Epidermal melanocyte (primary cell): ENCODE data around the gene DOCK2.
A peak's percentile ranks its signal among the peaks of the same experiment; 100 is the strongest.
"Not testable (repeated sequence)": the region's sequence is repeated elsewhere in the genome, so short reads cannot be mapped to it uniquely, and the experiment has no call there.

Experiments
- DNase-seq: peaks from one replicate; pipeline ENCODE4 v3.0.0; 2011; ENCODE audit warnings: low spot score; ENCODE audit not compliant: insufficient read length

Gene DOCK2

DNA sequence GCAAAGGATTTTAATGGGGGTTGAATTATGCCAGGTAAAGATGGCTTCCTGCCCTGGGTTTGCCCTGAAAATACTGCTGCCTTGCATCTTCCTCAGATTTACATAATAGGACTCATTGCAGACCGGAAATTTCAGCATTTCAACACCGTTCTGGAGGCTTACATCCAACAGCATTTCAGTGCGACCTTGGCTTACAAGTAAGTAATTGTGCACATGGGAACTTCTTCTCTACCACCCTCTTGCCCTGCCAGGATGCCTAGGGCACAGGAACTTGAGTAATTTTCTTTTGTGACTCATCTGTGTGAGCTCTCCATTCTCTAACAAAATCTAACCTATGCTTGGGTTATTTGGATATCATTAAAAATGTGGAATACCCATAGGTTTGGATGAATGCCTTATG is 80.2 kb downstream of the DOCK2 start:
- no peak for DNase-seq

DNA sequence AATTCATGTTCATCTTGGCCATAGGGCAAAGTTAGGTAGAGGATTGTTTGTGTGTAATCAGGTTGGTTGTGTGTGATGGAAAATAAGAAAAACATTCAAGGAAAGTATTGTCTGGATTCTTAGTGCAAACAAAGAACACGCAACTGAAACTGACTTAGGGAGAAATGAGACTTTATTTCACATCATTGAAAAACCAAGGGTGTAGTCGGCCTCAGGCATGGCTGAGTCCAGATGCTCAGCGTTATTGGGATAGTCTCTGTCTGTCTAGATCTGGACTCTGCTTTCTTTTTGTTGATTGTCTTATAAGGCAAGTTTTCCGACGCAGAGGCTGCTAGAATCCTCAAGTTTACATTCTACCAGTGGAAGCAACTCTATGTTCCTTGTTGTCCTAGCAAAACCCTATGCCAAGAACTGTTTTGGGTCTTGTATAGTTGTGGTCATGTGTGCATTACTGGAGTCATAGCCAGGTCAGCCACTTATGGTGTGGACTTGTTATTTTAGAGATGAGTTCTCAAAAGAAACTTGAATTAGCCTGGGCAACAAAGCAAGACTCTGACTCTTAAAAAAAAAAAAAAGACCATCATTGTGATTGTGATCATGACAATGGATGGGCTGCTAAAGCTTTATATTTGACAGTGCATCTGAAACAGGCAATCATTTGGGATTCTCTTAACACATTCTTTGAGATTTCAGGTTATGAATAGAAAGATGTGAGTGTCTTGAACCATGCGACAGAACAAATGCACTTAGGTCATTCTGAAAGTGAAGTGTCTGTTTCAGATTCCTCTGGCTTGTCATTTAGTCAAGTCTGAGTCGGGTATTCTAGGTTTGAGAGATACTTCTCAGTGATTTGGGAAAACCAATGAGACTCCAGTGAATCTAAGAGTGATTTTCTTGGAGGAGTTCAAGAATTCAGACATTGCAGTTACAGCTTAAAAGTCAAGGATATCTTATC is 82.6 kb downstream of the DOCK2 start:
- no peak for DNase-seq

DNA sequence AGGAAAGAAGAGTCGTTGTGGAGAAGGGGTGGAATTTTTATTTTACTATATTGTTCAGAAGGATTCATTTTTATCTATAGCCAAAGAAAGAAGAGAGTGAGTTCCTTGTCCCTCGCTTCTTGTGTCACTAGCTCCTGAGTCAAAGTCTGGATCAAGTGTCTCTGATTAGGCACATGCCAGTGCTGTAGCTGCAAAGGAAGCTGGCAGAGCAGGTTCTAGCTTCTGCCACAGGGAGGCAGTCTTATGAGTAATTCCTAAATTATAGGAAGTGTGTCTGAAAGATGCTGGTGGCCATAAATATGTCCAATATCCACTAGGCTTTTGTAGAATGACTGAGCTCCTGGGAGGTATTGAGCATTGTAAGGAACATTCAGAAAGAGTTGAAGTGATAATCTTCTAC is 84.7 kb downstream of the DOCK2 start:
- no peak for DNase-seq

DNA sequence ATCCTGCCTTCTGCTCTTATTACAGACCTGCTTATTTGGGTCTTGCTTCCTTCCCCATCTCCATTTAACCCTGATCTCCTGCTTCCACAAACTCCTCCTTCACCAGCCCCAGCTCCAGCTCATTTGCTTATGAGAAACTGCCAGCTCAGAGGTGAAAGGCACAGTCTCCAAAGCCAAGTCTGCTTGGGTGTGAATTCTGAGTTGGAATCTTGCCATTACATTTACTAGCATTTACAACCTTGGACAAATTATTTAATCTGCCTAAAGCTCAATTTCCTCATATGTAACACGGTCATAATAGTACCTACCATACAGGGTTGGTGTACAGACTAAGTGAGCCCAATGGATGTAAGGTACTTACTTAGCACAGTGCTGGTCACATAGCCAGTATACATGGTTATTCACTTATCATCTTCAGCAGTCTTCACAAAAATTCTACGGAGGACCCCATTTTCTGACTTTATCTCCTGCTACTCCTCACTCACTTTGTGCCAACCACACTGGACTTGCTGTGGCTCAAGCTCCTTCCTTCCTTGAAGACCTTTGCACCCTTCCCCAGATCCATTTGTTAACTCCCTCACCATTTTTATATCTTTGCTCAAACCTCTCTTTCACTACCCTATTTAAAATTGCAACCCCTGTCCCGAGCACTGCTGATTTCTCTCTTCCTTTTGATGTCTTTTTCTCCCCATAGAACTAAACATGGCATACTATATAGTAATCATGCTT is 86.2 kb downstream of the DOCK2 start:
- no peak for DNase-seq

DNA sequence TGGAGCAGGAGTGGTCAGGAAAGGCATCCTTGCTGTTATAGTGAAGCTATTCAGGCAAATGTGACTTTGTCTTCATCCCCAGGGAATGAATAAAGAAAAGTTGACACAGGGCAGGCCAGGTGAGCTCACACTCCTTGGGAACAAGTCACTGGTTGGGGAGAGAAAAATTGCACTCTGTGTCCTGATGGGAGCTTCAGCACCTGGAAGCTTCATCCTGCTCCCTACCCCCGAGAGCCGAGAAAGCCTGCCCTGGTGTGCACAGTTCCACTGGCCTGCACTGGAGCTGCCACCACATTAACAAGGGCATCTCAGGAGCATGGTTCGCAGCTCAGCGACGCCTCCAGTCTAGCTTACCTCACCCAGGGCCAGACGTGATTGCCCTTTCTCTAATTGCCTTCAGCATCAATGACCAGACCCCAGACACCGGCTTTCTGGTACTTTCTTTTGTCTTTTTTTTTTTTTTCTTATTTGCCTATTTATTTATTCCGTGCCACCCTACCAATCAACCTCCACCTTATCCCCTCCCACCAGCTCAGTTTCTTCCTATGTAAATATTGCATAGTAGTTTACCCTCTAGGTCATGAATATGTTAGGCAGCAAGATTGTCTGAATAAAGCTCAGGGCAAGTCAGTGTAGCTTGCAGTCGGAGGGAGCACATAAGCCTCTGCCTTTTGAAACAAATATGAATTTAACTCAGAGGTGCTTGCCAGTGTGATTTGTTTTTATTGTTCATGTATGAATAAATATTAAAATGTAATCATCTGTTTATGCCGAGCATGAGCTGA is 87.4 kb downstream of the DOCK2 start:
- no peak for DNase-seq

DNA sequence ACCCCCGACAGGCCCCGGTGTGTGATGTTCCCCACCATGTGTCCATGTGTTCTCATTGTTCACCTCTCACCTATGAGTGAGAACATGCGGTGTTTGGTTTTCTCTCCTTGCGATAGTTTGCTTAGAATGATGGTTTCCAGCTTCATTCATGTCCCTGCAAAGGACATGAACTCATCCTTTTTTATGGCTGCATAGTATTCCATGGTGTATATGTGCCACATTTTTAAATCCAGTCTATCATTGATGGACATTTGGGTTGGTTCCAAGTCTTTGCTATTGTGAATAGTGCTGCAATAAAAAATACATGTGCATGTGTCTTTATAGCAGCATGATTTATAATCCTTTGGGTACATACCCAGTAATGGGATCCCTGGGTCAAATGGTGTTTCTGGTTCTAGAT is 88.6 kb downstream of the DOCK2 start:
- DNase-seq, result not testable (repeated sequence)

DNA sequence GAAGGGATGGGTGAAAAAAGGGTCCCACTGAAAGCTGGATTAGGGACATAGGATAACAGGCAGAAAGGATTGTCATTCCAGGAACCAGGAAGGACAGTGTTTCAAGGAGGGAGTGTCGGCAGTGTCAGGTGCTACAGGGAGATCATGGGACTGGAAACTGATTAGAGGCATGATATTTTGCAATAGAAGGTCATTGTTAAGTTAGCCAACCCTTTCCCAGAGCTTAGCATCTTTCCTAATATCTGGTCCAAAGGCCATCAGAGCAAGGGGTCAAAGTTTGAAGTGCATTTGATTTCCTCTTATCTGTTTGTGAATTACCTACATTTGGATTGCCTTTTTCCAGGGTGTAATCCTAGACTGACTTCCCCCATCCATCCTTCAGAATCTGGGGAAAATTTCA is 91.3 kb downstream of the DOCK2 start:
- no peak for DNase-seq

DNA sequence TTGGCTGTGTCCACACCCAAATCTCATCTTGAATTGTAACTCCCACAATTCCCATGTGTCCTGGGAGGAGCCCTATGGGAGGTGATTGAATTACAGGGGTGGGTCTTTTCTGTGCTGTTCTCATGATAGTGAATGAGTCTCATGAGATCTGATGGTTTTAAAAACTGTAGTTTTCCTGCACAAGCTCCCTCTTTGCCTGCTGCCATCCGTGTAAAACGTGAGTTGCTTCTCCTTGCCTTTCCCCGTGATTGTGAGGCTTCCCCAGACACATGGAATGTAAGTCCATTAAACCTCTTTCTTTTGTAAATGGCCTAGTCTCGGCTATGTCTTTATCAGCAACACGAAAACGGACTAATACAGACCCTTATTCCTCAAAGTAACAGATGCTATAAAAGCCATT is 94.1 kb downstream of the DOCK2 start:
- DNase-seq, result no peak

DNA sequence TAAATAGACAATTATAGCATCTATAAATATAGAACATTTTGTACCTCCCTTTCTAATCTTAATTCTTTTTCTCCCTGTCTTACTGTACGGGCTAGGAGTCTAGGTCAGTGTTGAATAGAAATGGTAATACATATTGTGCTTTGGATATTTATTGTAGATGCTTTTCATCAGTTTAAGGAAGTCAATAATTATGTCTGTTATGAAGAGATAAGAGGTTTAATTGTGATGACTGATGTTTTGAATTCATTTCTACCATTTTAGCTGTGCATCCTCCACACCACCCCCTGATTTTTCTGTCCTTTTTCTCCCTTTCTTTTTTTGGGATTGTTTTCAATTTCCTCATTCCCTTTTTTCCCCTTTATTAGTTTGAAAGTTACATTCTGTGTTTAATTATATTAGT is 95.8 kb downstream of the DOCK2 start:
- no peak for DNase-seq

DNA sequence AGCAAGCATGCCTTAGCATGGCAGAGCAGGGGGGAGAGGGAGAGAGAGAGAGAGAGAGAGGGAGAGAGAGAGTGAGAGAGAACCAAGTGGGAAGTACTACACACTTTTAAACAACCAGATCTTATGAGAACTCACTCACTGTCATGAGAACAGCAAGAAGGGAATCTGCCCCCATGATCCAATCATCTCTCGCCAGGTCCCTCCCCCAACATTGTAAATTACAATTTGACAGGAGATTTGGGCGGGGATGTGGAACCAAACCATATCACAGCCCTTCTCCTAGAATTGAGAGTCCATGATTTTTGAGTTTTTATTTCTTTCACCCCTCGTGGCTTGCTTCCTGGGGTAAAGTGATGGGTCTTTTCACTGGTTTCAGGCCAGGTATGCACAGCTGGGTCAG is 98.8 kb downstream of the DOCK2 start:
- DNase-seq, result no peak

DNA sequence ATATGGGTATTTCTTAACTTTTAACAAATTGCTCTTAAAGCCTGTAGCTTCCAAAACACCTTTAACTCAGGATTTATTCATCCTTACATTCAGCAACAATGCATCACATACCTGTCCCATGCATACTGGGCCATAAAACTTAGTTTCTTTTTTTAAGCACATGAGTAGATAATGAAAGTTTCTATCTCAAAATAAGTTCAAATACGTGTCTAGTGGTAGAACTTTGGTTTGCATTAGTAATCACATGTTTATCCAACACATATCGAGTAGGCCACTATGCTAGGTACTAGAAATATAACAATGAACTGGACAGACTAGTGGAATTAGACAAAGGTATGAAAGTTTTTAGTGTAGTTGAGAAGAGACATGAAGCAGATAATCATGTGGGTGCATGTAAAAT is 99.6 kb downstream of the DOCK2 start:
- DNase-seq, result no peak

DNA sequence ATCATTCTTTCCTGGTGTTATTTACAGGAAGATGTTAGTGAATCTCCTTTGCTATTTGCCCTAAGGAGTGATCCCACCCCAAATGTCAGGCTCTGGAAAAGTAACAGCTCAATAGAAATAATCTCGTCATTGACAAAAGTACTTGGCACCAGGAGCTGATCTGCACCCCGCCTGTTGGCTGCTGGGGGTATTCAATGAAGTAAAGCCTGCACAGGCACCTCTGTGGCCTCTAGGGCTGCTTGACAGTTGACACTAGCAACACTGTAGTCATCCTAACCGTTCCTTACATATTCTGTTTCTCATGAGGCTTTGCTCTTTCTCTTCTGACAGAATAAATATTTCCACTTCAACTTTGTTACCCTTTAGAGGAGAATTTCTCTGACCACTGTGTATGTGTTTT is 103.4 kb downstream of the DOCK2 start:
- DNase-seq, result no peak

DNA sequence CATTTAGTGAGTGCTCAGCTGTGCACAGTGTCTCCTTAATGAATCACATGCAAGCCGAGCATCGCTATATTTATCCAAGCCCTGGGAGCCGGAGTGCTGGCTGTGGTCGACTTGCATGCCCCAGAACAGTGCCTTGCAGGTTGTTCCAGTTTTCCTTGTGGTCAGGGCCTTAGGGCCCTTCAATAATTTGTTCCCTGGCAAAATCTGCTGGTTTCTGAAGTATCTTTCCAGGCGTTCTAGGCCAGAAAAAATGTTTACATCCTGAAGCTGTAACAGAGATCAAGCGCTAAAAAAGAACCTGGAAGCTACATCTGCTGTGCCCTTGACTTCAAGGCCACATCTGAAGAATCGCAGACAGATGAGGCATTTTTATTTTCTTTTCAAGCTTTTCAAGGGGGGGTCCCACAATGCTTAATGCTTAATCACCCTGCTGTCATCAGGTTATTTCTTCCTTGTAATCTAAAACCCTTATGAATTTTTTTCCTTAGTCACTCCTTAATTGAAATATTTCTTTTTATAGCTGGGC is 105.8 kb downstream of the DOCK2 start:
- DNase-seq, result peak; percentile 61

DNA sequence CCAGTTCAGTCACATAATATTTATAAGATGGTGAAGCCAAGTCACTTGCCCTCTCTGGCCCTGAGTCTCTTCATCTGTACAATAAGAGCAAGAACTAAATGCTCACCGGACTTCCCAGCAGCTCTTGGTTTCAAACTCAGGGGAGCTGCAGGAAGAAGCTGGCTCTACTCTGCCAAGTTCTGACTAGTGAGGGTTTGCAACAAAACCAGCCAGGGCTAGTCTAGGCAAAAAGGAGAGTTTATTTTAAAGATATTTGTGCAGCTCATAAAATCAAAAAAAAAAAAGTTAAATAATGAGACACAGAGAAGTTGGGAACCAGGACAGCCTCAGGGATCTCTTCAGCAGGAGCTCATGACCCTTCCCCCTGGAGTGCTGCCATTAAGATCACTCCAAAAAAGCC is 107.3 kb downstream of the DOCK2 start:
- no peak for DNase-seq

DNA sequence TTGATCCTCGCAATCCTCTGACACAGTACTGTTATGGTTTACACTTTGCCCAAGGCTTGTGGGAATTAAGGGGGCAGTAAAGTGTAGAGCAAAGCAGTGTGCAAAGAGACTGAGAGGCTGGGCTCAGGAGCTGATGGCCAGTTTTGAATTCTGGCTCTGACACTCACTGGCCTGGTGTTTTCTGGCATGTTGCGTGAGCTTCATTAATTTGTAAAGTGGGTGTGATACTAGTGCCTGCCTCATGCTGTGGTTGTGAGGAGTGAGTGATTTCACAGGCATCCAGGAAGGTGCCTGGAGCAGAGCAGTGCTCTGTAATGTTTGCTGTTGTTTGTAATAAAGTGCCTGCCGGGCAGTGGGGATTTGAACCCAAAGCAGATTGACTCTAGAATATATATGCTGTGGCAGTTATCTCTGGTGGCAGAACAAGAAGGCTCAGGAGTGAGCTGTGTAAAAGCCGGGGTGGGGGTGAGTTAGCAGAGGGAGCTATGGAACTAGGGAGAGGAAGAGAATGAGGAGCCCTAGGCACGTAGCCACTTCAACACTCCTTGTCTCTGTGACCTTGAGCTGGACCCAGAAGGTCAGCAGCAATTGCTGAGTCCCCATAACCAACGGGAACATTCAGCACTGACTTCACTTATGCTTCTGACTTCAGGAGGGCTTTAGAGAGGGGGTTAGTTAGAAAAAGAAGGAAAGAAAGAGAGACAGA is 108.5 kb downstream of the DOCK2 start:
- DNase-seq, result no peak

DNA sequence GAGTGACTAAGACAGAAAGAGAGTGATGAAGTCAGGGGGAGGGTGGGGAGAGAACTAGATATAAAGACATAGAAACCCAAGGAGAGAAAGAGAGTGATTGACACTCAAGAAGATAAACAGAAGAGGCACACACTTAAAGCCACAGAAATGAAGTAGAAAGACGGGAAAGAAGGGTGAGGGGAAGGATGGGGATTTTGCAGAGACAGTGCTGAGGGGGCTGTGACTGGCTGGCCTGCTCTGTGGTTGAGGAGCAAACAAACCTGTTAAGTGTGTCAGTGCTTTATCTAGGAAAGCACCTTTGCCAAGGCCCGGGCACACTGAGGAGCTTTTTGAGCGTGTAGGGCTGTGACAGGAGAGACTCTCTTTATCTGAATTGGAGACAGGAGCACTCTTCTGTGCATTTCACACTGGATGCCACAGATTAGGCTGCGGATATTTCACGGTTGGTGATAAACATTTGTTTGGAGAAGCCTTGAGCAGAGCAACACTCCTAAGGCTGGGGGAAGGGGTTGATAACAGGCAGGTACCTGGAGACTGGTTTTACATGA is 109.1 kb downstream of the DOCK2 start:
- DNase-seq, result no peak

DNA sequence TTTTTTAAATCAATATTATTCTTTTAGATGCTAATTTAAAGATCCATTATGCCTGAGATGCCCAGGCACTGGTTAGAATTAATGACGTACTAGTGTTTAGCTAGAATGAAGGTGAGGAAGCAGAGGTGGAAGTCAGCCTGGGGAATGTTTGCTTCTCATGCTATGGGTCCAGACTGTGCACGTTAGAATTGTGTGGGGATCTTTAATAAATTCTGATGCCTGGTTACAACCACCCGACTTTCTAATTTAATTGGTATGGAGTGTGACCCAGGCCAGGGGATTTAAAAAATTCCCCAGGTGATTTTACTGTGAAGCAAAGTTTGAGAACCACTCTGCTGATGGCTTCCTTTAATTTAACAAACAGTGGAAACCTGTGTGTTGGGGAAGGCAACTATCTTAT is 111.1 kb downstream of the DOCK2 start:
- no peak for DNase-seq

DNA sequence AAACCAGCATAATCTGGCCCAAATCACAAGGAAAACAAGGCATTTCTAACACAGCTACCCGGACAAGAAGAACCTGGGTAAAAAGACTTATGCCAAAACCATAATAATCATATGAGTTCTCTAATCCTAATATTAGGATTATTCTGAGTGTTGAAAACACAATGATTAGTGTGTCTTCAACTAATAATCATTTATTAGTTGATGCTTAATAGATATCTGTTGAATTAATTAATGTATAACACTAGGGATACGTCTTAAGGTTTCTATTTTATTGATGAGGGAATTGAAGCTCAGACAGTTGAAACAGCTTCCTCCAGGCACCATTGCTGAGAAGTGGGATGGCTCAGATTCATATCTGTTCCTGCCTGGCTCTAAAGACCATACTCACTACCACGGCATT is 112.2 kb downstream of the DOCK2 start:
- no peak for DNase-seq

DNA sequence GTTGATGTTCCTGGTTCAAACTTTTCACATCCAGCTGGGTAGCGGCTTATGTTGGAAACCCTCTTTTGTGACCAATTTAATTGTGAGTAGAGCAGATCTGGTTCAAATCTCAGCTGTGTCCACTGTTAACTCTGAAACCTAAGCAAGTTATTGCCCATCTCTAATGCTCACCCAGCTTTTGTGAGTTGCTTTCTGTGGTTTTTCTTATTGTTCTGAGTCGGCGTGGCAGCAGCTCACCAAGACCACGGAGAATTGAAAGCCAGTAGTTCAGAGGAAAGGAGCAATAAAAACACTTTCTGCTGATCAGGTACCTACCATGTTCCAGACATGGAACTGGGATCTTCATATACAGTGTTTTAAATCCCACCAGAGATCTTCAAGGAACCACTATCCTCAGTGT is 114.4 kb downstream of the DOCK2 start:
- no peak for DNase-seq

DNA sequence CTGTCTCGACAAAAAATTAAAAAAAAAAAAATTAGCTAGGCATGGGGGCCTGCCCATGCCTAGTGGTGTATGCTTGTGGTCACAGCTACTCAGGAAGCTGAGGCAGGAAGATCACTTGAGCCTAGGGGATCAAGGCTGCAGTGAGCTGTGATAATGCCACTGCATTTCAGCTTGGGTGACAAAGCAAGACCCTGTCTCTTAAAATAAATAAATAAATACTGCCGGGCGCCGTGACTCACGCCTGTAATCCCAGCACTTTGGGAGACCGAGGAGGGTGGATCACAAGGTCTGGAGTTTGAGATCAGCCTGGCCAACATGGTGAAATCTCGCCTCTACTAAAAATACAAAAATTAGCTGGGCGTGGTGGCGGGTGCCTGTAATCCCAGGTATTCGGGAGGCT is 115.5 kb downstream of the DOCK2 start:
- DNase-seq, result not testable (repeated sequence)

DNA sequence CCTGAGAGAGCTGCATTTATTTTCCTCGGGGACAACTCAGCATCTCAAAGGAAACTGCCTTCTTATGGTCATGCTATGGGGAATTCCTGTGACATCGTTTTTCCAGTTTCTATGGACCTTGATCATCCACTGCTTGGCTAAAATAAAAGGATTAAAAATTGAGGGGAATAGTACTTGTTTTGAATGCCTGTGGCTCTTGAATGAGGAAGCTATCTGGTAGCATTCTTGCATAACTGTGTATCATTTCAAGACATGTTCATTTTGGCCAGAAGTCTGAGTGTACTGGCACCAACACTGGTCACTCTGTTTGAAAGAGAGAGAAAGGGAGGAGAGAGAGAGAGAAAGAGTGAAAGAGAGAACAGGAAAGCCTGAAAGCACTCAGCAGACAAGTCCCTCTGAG is 116.7 kb downstream of the DOCK2 start:
- DNase-seq, result no peak
